Neural progenitor cell (in vitro differentiated cells): Measurements from ENCODE around the gene UGT1A8.

Experiments used
- CTCF ChIP-seq: fragments of 200-600 bp; sonication (generic); IDR thresholded peaks from 2 replicates; pipeline ENCODE4 v1.5.1; 2017; ENCODE audit warnings: antibody characterized with exemption, mild to moderate bottlenecking
- EZH2 ChIP-seq: fragments of 200-600 bp; sonication (generic); IDR thresholded peaks from 2 replicates; pipeline ENCODE4 v1.6.1; 2017; ENCODE audit warnings: antibody characterized with exemption, mild to moderate bottlenecking, moderate library complexity

GRCh38 chr2:233758849-233759248, 141.4 kb downstream of the UGT1A8 start:
- TF ChIP-seq CTCF (no peak), EZH2 (no peak)
